Keratinocyte (primary cell): ENCODE data around the gene EPHB2.

Experiments
- EZH2 ChIP-seq: IDR thresholded peaks from one replicate; pipeline ENCODE4 v1.6.1; 2012; ENCODE audit warnings: inconsistent platforms, mild to moderate bottlenecking, low read length, moderate library complexity
- TF ChIP-seq, protein P1 (sequence below), 3 experiments: IDR thresholded peaks in 1 of 3; conservative IDR thresholded peaks in 1 of 3; optimal IDR thresholded peaks in 1 of 3; 2 replicates in 2 of 3; 3 replicates in 1 of 3; pipeline versions ENCODE3 to v1.5.1; 2011; ENCODE audit warnings: low read length in 3 of 3, mild to moderate bottlenecking in 3 of 3, moderate library complexity in 2 of 3, control low read depth in 1 of 3, inconsistent platforms in 1 of 3; ENCODE audit not compliant: insufficient read depth in 2 of 3; ENCODE audit errors: extremely low read depth in 1 of 3

DNA sequence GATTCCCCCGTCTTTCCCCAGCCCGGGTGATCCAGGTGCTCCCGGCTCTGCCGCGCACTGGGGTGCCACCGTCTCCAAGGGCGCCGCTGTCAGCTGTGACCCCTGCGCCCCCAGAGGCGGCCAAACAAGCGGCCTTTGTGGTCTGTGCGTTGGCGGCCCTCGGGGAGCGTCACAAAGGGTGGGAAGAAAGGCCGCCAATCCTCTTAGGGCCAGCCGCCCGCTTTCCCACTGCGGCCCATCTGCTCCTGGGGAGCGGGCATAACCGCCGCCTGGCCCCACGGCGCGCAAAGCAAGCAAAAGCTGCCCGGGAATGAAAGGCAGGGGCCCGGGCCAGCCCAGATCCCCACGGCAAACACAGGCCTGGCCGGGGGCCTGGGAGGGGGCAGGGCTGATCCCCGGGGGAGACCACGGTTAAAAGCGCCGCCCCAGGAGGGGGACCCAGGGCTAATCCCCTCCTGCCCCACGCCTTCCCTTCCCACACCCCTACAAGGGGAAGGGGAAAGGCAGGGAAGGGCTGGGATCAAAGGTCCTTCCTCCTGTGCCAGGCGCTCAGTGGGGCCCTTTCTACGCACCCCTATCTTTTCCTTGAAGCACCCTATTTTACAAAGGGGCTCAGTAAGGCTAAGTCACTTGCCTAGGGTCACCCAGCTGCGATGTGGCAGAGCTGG lies 33.6 kb upstream of the EPHB2 start:
- TF ChIP-seq, protein P1, sequence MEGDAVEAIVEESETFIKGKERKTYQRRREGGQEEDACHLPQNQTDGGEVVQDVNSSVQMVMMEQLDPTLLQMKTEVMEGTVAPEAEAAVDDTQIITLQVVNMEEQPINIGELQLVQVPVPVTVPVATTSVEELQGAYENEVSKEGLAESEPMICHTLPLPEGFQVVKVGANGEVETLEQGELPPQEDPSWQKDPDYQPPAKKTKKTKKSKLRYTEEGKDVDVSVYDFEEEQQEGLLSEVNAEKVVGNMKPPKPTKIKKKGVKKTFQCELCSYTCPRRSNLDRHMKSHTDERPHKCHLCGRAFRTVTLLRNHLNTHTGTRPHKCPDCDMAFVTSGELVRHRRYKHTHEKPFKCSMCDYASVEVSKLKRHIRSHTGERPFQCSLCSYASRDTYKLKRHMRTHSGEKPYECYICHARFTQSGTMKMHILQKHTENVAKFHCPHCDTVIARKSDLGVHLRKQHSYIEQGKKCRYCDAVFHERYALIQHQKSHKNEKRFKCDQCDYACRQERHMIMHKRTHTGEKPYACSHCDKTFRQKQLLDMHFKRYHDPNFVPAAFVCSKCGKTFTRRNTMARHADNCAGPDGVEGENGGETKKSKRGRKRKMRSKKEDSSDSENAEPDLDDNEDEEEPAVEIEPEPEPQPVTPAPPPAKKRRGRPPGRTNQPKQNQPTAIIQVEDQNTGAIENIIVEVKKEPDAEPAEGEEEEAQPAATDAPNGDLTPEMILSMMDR (optimal IDR thresholded peaks at IDR 0.05 in 1 of 3, IDR thresholded peaks at IDR 0.05 in 1 of 3, conservative IDR thresholded peaks at IDR 0.05 in 1 of 3; ENCODE audit: extremely low read depth in 1 of 3, insufficient read depth in 2 of 3, low read length in 3 of 3), result no peak
- no peak for TF ChIP-seq EZH2
